Neural progenitor cell (in vitro differentiated cells): ENCODE results near the gene TUBG2.

ENCODE experiments used
- CTCF ChIP-seq: fragments of 200-600 bp; sonication (generic); IDR thresholded peaks from 2 replicates; pipeline ENCODE4 v1.5.1; 2017; ENCODE audit warnings: antibody characterized with exemption, mild to moderate bottlenecking
- EZH2 ChIP-seq: fragments of 200-600 bp; sonication (generic); IDR thresholded peaks from 2 replicates; pipeline ENCODE4 v1.6.1; 2017; ENCODE audit warnings: antibody characterized with exemption, mild to moderate bottlenecking, moderate library complexity
- EZH2phosphoT487 ChIP-seq: fragments of 200-600 bp; sonication (generic); IDR thresholded peaks from 2 replicates; pipeline ENCODE4 v1.6.1; 2017; ENCODE audit warnings: antibody characterized with exemption

- no peak for TF ChIP-seq CTCF
- TF ChIP-seq EZH2: no peak
- TF ChIP-seq EZH2phosphoT487: no peak
Measured at GRCh38 chr17:42708588-42708987, 49.5 kb downstream of the TUBG2 start.
